Trophoblast cell (in vitro differentiated cells and primary cell): ENCODE results near the gene KCNQ1.
A peak's percentile ranks its signal among the peaks of the same experiment; 100 is the strongest.

Experiments
- DNase-seq, 2 donors: peaks; one replicate each; pipeline ENCODE4 v3.0.0-alpha.2; 2016
- H2AFZ ChIP-seq: 2 replicates; pipeline ENCODE4 v1.6.1; 2013; ENCODE audit warnings: low read length, moderate library complexity, mild to moderate bottlenecking; ENCODE audit not compliant: insufficient read depth, poor library complexity
- H2AK5ac ChIP-seq: 2 replicates; pipeline ENCODE4 v1.6.1; 2013; ENCODE audit warnings: mild to moderate bottlenecking, low read length
- H2BK120ac ChIP-seq: 2 replicates; pipeline ENCODE4 v1.6.1; 2013; ENCODE audit warnings: low read length, mild to moderate bottlenecking, moderate library complexity; ENCODE audit not compliant: insufficient read depth, poor library complexity
- H2BK12ac ChIP-seq: 2 replicates; pipeline ENCODE4 v1.6.1; 2013; ENCODE audit warnings: mild to moderate bottlenecking, low read length, moderate library complexity
- H2BK5ac ChIP-seq: 2 replicates; pipeline ENCODE4 v1.6.1; 2013; ENCODE audit warnings: low read length, low read depth, moderate library complexity, mild to moderate bottlenecking; ENCODE audit not compliant: poor library complexity
- H3K14ac ChIP-seq: 2 replicates; pipeline ENCODE4 v1.6.1; 2013; ENCODE audit warnings: mild to moderate bottlenecking, low read length
- H3K18ac ChIP-seq: 2 replicates; pipeline ENCODE4 v1.6.1; 2013; ENCODE audit warnings: mild to moderate bottlenecking, low read length
- H3K23ac ChIP-seq: 2 replicates; pipeline ENCODE4 v1.6.1; 2013; ENCODE audit warnings: low read length
- H3K27ac ChIP-seq: 2 replicates; pipeline ENCODE4 v1.5.1; 2013; ENCODE audit warnings: low read depth, mild to moderate bottlenecking, inconsistent platforms, low read length, moderate library complexity
- H3K27me3 ChIP-seq: 2 replicates; pipeline ENCODE4 v1.6.1; 2013; ENCODE audit warnings: inconsistent platforms, mild to moderate bottlenecking, low read length, moderate library complexity; ENCODE audit not compliant: insufficient read depth
- H3K36me3 ChIP-seq, 2 experiments: 1 replicate in 1 of 2; 2 replicates in 1 of 2; pipeline ENCODE4 v1.6.1; 2013; ENCODE audit warnings: low read length in 2 of 2, mild to moderate bottlenecking in 2 of 2, moderate library complexity in 1 of 2; ENCODE audit not compliant: insufficient read depth in 2 of 2, control insufficient read depth in 1 of 2
- H3K4ac ChIP-seq: 2 replicates; pipeline ENCODE4 v1.6.1; 2013; ENCODE audit warnings: low read depth, mild to moderate bottlenecking, low read length, moderate library complexity
- H3K4me1 ChIP-seq, 2 experiments: 1 replicate in 1 of 2; 2 replicates in 1 of 2; pipeline ENCODE4 v1.6.1; 2013; ENCODE audit warnings: low read length in 2 of 2, mild to moderate bottlenecking in 2 of 2, moderate library complexity in 1 of 2; ENCODE audit not compliant: insufficient read depth in 2 of 2, control insufficient read depth in 1 of 2
- H3K4me2 ChIP-seq: 2 replicates; pipeline ENCODE4 v1.6.1; 2013; ENCODE audit warnings: inconsistent platforms, mild to moderate bottlenecking, low read length, moderate library complexity
- H3K4me3 ChIP-seq: 2 replicates; pipeline ENCODE4 v1.5.1; 2013; ENCODE audit warnings: mild to moderate bottlenecking, low read depth, low read length, inconsistent platforms
- H3K79me1 ChIP-seq: one replicate; pipeline ENCODE4 v1.6.1; 2013; ENCODE audit warnings: low read length
- H3K79me2 ChIP-seq: 2 replicates; pipeline ENCODE4 v1.6.1; 2013; ENCODE audit warnings: low read length, mild to moderate bottlenecking; ENCODE audit not compliant: control insufficient read depth, insufficient read depth, poor library complexity
- H3K9ac ChIP-seq: 2 replicates; pipeline ENCODE4 v1.6.1; 2013; ENCODE audit warnings: mild to moderate bottlenecking, low read length
- H3K9me3 ChIP-seq: 2 replicates; pipeline ENCODE4 v1.6.1; 2013; ENCODE audit warnings: low read depth, mild to moderate bottlenecking, control low read depth, inconsistent platforms, low read length; ENCODE audit not compliant: insufficient read depth
- H4K12ac ChIP-seq: 2 replicates; pipeline ENCODE4 v1.6.1; 2013; ENCODE audit warnings: low read depth, mild to moderate bottlenecking, low read length, moderate library complexity
- H4K8ac ChIP-seq: 2 replicates; pipeline ENCODE4 v1.6.1; 2013; ENCODE audit warnings: low read depth, mild to moderate bottlenecking, low read length, moderate library complexity
- H4K91ac ChIP-seq: one replicate; pipeline ENCODE4 v1.6.1; 2013; ENCODE audit warnings: low read depth, mild to moderate bottlenecking, low read length, moderate library complexity
- WGBS: extraction: QIAGEN DNeasy Blood & Tissue Kit; methylation state at CpG from one replicate; pipeline ENCODE4 v1.1.7; 2013; ENCODE audit warnings: missing lambda C conversion rate; ENCODE audit not compliant: insufficient read length, insufficient coverage; ENCODE audit errors: extremely low coverage; 5-methylcytosine and 5-hydroxymethylcytosine counted together

The KCNQ1 gene

DNA sequence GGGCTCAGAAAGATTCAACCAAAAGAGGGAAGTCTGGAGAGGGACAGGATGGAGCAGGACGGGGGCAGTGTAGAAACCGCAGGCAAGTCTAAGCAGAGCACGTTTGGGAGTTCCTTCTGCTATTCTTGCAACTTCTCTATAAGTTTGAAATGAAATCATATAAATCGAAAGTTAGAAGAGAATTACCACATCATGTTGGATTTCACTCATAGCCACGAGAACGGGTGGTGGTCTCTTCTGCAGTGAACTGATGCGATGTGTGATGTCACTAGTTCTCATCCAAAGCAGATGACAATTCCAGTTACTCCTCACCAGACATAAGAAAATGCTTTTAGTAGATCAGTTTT is 36.0 kb downstream of the KCNQ1 start:
- WGBS, result no CpG with 5 or more reads among the region's 7 CpGs

GRCh38 chr11:2481253-2481652 is 36.4 kb downstream of the KCNQ1 start:
- H3K4me1 ChIP-seq, result no peaks in the 10 kb centered on the region
- H3K14ac ChIP-seq, result no peak overlapping the region
- H4K91ac ChIP-seq, result no peak overlapping the region
- H3K18ac ChIP-seq, result no peak overlapping the region
- H2AFZ ChIP-seq, result no peak overlapping the region
- no peak overlapping the region for H3K4me3 ChIP-seq
- WGBS, result no CpG with 5 or more reads among the region's 14 CpGs
- no peak for DNase-seq
- H4K12ac ChIP-seq, result no peak overlapping the region
- H2BK120ac ChIP-seq, result no peak overlapping the region
- no peak overlapping the region for H2BK5ac ChIP-seq
- no peak overlapping the region for H4K8ac ChIP-seq
- H2BK12ac ChIP-seq, result no peak overlapping the region
- no peaks in the 10 kb centered on the region for H3K27me3 ChIP-seq
- H3K23ac ChIP-seq, result no peak overlapping the region
- no peak overlapping the region for H3K4ac ChIP-seq
- H3K79me1 ChIP-seq, result no peaks in the 10 kb centered on the region
- peaks cover 16% of the 10 kb centered on the region for H3K9me3 ChIP-seq
- H3K79me2 ChIP-seq, result no peaks in the 10 kb centered on the region
- no peaks in the 10 kb centered on the region for H3K36me3 ChIP-seq
- no peak overlapping the region for H3K4me2 ChIP-seq
- no peak overlapping the region for H2AK5ac ChIP-seq
- H3K27ac ChIP-seq, result no peak overlapping the region
- no peak overlapping the region for H3K9ac ChIP-seq

More for the DNA sequence above, 36.0 kb downstream of the KCNQ1 start:
- Histone ChIP-seq H2AFZ (no peak overlapping the region), H3K4me1 (no peaks in the 10 kb centered on the region), H4K91ac (no peak overlapping the region), H4K12ac (no peak overlapping the region), H3K79me2 (no peaks in the 10 kb centered on the region), H3K23ac (no peak overlapping the region), H3K79me1 (no peaks in the 10 kb centered on the region), H2BK120ac (no peak overlapping the region), H3K4me2 (no peak overlapping the region), H3K36me3 (no peaks in the 10 kb centered on the region), H3K4me3 (no peak overlapping the region), H2AK5ac (no peak overlapping the region), H3K9ac (no peak overlapping the region), H3K18ac (no peak overlapping the region), H2BK12ac (no peak overlapping the region), H3K4ac (no peak overlapping the region), H3K27ac (no peak overlapping the region), H3K27me3 (no peaks in the 10 kb centered on the region), H3K9me3 (peaks cover 16% of the 10 kb centered on the region), H4K8ac (no peak overlapping the region), H2BK5ac (no peak overlapping the region), H3K14ac (no peak overlapping the region)
- peak; percentile 7 to 39 for DNase-seq

GRCh38 chr11:2482204-2482603 is 37.4 kb downstream of the KCNQ1 start:
- Histone ChIP-seq H3K27ac (no peak overlapping the region), H3K27me3 (no peaks in the 10 kb centered on the region), H3K79me1 (no peaks in the 10 kb centered on the region), H3K4ac (no peak overlapping the region), H3K23ac (no peak overlapping the region), H3K14ac (no peak overlapping the region), H3K4me1 (no peaks in the 10 kb centered on the region), H2BK120ac (no peak overlapping the region), H2AFZ (no peak overlapping the region), H4K8ac (no peak overlapping the region), H2BK12ac (no peak overlapping the region), H4K91ac (no peak overlapping the region), H3K9me3 (peaks cover 17% of the 10 kb centered on the region), H3K79me2 (no peaks in the 10 kb centered on the region), H3K36me3 (no peaks in the 10 kb centered on the region), H3K18ac (no peak overlapping the region), H2AK5ac (no peak overlapping the region), H2BK5ac (no peak overlapping the region), H4K12ac (no peak overlapping the region), H3K4me2 (no peak overlapping the region), H3K4me3 (no peak overlapping the region), H3K9ac (no peak overlapping the region)
- peak in 1 of 2 donors; percentile 8 for DNase-seq
- no CpG with 5 or more reads among the region's 3 CpGs for WGBS

DNA sequence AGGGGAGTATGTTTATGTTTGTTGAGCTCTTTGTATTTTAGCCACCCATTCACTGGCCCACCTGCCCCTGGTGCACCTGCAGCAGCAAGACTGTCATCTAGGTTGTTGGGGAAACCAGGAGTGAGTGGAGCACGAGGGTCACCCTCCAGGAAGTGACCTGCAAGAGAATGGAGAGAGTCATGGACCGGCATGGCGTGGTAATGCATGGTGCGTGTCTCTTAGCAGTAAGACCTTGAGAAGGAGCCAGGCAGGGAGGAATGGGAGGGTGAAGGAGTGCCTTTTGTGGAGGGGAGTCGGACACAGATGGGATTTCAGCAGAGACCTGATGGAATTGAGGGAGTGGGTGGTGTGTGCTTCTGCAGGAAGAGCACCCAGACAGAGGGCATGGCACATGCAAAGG is 37.9 kb downstream of the KCNQ1 start:
- Histone ChIP-seq H3K23ac (no peak overlapping the region), H3K14ac (no peak overlapping the region), H3K18ac (no peak overlapping the region), H3K4me3 (no peak overlapping the region), H3K9ac (no peak overlapping the region), H3K79me2 (no peaks in the 10 kb centered on the region), H3K4ac (no peak overlapping the region), H2BK12ac (no peak overlapping the region), H4K12ac (no peak overlapping the region), H2AFZ (no peak overlapping the region), H4K8ac (no peak overlapping the region), H3K4me1 (no peaks in the 10 kb centered on the region), H2AK5ac (no peak overlapping the region), H2BK120ac (no peak overlapping the region), H3K36me3 (no peaks in the 10 kb centered on the region), H3K27ac (no peak overlapping the region), H2BK5ac (no peak overlapping the region), H3K79me1 (no peaks in the 10 kb centered on the region), H3K27me3 (no peaks in the 10 kb centered on the region), H4K91ac (no peak overlapping the region), H3K9me3 (peaks cover 17% of the 10 kb centered on the region), H3K4me2 (no peak overlapping the region)
- DNase-seq, result no peak
- WGBS, result no CpG with 5 or more reads among the region's 5 CpGs
